Activated CD4-positive, alpha-beta T cell treated with anti-CD3 and anti-CD28 coated beads, Interleukin-2, amount 50 U/mL, for 1 hour (primary cell): ENCODE data around the gene NUMB.
A peak's percentile ranks its signal among the peaks of the same experiment; 100 is the strongest.

ENCODE experiments used
- DNase-seq: peaks from one replicate; pipeline ENCODE4 v3.0.0-alpha.2; 2020

NUMB gene

DNA sequence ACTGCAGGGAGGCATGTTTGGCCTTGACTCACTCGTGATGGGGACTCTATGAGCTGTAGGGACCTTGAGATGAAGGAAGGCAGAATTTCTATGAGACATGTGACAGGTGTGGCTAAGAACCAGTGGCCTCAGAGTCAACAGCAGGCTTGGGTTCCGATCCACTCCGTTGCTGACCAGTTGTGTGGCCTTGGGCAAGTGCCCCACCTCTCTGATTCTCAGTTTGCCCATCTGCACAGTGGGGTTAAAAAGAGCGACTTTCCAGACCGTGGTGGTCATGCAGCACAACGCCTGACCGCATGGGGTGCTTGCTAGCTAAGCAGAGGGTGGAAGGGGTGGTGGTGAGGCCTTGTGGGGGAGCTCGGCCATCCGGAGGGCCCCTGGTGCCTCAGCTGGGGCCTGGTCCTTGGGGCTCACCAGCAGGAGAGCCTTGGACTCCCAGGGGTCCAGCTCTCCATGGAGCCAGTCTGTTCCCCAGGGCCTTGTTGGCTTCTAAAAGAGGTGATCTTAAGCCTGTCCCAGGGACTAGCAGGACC lies 202.6 kb downstream of the NUMB start:
- no peak for DNase-seq

DNA sequence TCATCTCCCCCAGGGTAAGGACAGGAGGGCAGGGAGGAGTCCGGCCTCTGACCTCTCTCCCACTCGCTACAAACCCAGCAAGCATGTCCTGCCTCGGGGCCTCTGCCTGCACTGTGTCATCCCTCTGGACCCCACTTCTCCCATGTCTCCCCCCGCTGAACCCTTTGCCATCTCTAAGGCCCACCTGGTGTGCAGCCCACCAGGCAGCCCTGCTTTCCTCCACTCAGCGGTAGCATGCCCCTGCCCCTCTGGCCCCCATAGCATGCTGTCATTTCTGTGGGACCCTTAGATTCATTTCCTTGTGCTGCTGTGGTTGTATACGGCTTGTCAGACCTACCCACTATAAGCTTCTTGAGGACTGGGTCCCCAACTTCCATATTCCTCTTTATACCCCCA lies 203.3 kb downstream of the NUMB start:
- no peak for DNase-seq

DNA sequence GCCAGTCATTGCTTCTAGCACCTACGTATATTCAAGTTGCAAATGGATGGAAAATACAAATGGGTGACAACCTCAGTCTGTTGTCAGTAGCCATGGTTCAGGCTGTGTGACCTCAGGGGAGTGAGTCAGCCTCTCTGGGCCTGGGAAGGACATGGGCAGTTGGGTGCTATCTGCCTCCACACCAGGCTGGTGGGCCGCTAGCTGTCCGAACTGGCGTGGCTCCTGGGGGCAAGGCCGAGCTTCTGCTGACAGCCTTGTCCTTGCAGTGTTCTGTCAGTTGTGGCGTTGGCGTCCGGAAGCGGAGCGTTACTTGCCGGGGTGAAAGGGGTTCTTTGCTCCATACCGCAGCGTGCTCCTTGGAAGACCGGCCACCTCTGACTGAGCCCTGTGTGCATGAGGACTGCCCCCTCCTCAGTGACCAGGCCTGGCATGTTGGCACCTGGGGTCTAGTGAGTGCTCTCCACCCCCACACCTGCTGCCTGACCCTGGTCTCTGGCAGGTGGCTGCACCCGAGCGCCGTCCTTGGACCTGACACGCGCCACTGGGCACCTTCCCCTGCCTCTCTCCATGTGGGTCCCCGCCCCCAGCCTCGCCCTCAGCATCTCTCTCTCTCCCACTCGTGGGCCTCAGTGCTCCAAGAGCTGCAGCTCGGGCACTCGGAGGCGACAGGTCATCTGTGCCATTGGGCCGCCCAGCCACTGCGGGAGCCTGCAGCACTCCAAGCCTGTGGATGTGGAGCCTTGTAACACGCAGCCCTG lies 203.9 kb downstream of the NUMB start:
- DNase-seq, result no peak

DNA sequence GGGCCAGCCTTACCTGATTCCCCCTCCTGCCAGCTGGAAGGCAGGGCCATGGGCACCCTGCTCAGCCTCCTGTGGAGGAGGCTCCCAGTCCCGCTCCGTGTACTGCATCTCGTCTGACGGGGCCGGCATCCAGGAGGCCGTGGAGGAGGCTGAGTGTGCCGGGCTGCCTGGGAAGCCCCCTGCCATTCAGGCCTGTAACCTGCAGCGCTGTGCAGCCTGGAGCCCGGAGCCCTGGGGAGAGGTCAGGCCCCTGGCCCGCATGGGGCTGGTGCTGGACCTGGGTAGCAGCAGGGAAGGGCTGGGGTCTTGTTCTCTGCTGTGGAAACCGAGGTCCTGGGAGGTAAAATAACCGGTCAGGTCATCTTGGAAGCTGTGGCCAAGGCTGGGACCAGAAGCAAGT lies 204.6 kb downstream of the NUMB start:
- no peak for DNase-seq

DNA sequence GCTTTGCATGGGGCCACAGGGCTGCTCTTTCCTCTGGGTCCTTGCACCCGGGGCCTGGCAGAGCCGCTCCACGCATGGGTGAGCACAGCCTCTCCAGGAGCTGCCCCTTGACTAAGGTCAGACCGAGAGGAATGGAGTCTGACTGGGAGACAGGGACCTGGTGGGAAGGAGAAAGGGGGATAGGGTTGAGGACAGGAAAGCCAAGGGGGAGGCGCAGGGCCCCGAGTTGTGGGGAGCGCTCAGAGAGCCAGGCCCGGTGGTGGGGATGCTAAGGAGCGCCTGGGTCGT lies 205.1 kb downstream of the NUMB start:
- no peak for DNase-seq

DNA sequence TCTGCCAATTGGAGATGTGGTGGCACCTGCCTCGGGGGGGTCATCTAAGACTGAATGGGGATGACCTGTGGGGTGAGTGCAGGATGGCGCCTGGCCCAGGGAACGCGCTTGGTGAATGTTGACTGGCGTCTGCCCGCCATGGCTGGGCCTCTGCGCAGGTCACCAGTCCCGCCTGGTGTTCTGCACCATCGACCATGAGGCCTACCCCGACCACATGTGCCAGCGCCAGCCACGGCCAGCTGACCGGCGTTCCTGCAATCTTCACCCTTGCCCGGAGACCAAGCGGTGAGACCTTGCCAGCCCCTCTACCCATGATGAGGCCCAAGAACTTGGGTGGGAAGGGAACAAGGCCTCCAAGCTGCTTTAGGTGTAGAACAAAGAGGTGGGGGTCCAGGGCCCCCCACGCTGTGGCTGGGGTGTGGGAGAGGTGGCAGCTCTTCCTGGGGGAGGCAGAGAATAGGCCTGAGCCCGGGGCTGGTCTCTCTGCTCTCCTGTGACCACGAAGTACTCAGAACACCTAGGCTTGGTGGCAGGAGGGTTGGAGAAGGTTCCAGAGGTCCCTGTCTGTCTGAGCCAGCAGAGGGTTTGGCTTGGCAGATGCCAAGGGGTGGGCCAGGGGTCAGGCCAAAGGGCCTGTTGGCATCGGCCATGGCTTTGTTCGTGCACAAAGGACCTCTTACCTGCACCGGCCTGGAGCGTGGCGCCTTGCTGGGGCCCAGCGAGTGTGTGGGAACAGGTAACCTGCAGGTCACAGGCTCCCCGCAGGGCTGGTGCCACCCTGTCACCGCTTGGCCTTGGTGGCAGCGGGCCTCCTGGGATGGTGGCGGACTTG lies 205.6 kb downstream of the NUMB start:
- no peak for DNase-seq

DNA sequence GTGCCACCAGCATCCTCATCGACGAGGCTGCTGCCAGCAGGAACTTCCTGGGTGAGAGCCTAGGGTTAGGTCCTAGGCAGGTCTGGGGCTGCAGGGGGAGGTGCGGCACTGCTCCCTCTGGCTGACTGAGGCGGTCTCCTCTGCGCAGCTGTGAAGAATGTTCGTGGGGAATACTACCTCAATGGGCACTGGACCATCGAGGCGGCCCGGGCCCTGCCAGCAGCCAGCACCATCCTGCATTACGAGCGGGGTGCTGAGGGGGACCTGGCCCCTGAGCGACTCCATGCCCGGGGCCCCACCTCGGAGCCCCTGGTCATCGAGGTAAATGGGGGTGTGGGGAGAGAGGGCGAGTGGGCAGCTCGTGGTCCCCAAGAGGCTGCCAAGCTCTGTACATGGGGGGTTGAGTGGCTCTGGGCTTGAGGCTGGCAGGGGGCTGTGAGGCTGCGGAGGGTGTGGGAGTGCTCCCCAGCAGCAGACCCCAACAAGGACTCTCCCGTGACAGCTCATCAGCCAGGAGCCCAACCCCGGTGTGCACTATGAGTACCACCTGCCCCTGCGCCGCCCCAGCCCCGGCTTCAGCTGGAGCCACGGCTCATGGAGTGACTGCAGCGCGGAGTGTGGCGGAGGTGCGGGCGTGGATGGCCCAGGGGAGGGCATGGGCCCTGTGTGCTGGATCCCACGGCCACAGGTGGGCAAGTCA lies 206.7 kb downstream of the NUMB start:
- no peak for DNase-seq

DNA sequence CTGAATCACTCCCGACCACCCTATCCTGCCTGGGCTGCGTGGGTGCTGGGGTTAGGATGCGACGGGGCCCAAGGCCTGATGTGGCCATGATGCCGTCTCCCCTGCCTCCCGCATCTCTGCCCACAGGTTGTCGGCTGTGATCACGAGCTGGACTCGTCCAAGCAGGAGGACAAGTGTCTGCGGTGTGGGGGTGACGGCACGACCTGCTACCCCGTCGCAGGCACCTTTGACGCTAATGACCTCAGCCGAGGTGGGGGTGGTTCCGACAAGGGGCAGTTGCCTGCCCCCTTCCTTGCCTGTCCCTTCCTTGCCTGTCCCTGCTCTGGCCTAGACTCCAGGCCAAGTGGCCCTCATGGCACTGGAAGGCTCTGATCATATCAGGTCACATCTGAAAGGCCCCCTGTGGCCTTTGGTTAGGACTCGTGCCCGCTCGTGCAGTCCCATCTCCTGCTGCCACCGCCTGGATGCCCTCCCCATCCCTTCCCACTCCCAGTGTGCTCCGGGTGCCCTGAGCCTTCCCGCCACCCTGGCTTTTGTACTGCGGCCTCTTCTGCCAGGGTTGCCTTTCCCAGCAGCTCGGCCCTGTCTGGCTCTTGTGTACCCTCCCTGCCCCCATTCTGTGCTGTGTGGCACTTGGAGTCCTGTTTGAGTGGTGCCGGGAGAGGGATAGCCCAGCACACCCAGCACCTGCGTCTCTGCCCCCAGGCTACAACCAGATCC lies 207.4 kb downstream of the NUMB start:
- no peak for DNase-seq

DNA sequence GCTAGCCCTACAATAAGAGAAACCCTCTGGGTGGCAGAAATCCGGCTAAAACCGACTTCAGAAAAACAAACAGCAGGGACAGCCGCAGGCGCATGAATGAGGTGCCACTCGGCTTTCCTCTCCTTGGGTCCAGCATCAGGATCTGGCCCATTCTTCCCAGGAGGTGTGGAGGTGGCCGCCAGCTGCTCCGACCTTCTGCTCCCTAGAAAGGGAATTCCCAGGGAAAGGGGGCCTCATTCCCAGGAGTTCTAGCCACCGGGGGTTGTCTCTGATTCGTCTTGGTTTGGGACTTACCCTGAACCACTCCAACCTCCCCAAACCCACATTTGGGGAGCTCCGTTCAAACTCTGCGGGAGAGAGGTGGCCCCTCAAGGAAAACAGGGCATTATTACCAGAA lies 208.0 kb downstream of the NUMB start:
- DNase-seq, result no peak

DNA sequence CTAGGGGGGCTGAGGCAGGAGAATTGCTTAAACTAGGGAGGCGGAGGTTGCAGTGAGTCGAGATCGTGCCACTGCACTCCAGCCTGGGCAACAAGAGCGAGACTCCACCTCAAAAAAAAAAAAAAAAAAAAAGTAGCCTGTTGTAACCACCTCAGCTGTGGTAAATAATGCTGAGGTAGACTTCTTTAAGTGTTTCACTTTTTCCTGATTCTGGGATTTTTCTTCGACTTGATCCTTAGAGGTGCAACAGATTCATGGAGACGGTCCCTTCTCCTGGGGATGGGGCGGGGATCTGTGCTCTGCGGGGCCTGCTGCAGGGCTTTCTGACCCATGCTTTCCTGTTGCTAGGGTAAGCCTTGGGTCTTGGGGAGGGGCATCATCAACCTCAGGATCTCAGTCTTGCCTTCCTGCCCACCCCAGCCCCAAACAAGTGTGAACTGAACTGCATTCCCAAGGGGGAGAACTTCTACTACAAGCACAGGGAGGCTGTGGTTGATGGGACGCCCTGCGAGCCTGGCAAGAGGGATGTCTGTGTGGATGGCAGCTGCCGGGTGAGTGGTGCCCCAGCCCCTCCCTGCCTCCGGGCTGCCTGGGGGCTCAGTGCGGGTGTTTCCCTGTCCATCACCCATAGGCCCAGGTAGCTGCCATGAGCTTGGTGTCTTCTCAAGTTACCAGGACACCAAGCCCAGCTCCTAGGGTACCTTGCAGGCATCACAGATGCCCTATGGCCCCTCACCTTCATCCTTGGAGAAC lies 208.6 kb downstream of the NUMB start:
- no peak for DNase-seq

DNA sequence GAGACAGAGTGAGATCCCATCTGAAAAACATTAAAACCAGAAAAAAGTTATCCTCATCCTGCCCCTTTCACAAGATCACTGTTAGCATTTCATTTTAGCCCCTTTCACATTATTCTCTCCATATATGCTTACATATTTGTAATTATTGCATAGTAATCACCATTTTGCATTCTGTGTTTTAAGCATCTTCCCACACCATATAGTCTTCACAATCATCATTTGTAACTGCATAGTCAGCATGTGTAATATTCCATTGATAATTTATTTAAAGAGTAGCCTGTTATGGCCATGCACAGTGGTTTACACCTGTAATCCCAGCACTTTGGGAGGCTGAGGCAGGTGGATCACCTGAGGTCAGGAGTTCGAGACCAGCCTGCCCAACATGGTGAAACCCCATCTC lies 209.2 kb downstream of the NUMB start:
- no peak for DNase-seq

DNA sequence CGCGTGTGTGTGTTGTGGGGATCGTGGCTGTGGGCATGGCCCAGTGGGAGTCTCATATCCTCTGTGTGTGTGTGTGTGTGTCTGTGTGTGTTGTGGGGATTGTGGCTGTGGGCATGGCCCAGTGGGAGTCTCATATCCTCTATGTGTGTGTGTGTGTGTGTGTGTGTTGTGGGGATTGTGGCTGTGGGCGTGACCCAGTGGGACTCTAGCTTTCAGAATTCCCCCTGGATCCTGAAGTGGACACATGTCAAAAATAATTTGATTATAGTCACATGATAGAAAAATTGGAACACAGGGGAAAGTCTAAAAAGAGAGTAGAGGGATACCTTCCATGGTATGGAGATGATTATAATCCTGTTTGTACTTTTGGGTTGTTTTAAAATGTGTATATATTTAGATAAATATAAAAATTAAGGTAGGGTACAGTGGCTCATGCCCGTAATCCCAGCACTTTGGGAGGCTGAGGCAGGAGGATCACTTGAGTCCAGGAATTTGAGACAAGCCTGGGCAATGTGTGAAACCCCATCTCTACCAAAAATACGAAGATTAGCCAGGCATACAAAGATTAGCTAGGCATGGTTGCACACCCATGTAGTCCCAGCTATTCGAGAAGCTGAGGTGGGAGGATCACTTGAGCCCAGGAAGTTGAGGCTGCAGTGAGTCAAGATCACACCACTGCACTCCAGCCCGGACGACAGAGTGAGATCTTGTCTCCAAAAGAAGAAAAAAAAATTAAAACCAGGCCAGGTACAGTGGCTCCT lies 210.1 kb downstream of the NUMB start:
- no peak for DNase-seq

DNA sequence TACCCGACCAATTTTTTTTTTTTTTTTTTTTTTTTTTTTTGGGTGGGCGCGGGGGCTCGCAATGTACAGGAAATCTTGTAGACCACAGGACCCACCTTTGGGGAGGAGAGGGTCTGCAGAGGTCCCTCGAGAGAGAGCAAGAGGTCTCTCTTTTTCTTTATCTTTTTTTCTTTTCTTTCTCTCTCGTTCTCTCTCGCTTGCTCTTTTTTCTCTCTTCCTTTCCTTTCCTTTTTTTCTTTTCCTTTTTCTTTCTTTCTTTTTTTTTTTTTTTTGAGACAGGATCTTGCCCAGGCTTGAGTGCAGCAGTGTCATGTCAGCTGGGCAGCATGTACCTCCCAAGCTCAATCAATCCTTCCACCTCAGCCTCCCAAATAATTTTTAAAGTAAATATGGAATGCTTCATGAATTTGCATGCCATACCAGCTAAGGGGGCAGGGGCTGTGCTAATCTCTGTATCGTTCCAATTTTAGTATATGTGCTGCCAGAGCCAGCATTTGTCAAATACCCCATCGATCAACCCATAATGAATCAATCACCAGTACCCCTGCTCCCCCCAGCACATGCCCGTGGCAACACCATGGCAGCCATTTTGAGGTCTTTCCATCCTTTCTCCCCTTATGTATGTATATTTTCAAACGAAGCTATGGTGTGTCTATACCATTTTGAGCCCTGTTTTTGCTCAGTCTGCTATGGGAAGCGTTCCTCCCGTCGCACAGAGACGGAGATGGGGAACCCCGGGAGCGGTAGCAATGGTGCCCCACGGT lies 211.8 kb downstream of the NUMB start:
- no peak for DNase-seq

DNA sequence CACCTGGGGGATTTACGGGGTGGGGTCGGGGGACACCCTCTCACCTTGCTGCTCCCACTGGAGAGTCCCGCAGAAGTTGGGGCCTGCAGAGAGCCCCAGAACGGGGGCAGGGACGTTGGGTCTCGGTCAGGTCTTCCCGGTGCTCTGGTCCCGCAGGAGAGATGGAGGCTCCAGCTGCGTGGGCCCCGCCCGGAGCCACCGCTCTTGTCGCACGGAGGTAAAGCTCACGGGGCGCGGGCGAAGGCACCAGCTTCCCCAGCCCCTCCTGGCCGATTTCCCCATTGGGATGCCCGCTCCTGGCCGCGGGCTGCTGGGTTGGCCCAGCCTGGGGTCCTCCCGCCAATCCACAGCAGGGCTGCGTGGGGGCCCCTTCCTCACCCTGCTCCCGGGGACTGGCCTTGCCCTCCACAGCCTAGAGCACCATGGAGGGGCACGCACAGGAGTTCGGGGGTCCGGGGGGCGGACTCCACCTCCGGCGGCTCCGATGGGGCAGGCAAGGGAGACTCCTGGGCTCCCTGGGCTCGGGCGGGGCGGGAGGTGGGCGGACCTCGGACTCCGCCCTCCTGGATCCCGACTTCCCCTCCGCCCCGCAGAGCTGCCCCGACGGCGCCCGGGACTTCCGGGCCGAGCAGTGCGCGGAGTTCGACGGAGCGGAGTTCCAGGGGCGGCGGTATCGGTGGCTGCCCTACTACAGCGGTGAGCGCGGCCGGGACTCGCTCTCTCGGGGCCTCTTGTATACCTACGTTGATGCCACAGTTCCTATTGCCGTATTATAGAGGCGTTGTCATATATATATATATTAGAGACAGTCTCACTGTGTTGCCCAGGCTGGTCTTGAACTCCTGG lies 212.6 kb downstream of the NUMB start:
- DNase-seq, result peak; percentile 22

DNA sequence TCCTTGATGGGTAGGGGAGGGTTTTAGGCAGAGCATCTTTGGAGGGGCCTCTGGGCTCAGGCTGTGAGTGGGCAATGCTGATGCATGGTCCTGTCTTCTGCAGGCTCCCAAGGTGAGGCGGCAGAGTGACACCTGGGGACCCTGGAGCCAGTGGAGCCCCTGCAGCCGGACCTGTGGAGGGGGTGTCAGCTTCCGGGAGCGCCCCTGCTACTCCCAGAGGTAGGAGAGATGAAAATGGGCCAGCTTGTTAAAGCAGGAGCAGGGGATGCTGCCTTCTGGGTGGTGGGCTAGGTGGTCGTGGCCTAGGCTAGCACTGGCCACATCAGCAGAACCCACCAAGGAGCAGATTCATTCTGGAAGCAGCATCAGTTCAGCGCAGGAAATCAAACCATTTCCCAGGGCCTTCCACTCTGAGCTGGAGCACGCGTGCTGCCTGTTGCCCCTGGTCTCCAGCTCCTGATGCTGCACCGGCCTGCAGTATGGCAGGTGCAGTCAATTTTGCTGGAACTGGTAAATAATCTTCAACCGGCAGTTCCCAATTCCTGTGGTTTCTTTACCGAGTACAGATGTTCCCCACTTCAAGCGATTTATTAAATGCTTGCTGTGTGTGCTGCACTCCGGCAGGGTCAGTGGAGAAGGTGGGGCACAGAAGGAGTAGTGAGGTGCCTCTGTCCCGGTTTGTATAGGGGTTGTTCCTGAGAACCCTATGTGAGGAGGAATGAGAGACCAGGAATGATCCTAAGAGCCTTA lies 213.6 kb downstream of the NUMB start:
- DNase-seq, result no peak

DNA sequence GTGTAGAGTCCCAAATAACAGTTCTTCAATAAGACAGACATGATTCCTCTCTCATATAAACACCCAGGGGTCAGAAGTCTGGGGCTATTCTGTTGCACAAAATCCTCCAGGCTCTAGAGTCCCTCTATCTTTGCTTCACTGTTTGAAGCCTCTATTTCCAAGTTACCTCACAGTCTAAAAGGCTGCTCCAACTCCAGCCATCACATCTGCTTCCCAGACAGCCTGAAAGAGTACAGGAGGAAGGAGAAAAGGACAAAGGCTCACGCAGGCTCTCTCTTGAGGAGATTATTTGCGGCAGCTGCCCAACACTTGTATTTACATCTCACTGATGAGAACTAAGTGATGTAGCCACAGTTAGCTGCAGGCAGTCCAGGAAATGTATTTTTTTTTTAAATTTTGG lies 214.6 kb downstream of the NUMB start:
- DNase-seq, result no peak

DNA sequence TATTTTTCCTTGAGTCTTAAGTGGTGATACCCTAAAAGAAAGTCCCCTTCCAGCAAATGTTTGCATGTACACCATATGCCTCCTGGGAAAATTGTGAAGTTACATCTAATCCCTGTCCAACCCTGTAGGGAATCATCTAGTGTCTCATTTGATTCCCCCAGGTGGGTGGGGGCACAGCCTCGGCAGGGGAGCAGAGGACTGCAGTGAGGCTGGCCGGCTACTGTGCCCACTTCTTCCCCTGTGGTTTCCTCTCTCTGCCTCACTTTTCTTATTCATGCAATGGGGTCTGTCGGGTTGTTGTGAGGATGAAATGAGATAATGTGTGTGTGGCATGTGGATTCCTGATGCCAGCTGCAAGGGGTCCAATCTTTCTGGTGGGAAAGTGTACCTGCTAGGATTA lies 215.0 kb downstream of the NUMB start:
- DNase-seq, result no peak

DNA sequence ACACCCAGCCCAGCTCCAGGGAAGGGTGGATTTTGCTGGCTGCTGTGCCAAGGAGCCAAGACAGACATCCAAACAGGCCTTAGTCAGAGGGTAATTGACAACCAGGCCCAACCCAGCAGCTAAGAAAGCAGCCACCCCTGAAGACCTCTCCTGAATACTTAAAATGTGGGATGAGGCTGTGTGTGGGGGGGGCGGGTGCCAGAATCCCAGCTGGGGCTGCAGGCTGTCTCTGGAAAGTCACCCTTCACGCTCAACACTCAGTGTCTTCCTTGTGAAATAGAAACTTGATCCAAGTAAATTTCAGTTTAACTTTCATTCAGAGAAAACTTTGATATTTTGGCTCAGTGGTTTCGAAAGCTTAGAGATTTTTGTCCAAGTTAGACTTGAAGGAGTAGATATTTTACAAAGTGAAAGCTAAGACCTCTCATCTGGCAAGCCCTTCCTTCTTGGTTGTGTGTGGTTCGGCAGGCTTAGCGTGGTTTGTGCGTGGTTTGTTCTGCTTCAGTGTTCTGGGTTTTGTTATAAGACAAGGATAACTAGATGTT lies 215.9 kb downstream of the NUMB start:
- no peak for DNase-seq
